Stimulated activated CD4-positive, alpha-beta T cell treated with anti-CD3 and anti-CD28 coated beads, Interleukin-1b, Interleukin-23, amount 100 ng/mL, for 48 hours (primary cell): ENCODE data around the gene GNL2.
A peak's percentile ranks its signal among the peaks of the same experiment; 100 is the strongest.
"Not testable (repeated sequence)": the region's sequence is repeated elsewhere in the genome, so short reads cannot be mapped to it uniquely, and the experiment has no call there.

Experiments used
- DNase-seq: peaks from one replicate; pipeline ENCODE4 v3.0.0-alpha.2; 2020

The GNL2 gene

DNA sequence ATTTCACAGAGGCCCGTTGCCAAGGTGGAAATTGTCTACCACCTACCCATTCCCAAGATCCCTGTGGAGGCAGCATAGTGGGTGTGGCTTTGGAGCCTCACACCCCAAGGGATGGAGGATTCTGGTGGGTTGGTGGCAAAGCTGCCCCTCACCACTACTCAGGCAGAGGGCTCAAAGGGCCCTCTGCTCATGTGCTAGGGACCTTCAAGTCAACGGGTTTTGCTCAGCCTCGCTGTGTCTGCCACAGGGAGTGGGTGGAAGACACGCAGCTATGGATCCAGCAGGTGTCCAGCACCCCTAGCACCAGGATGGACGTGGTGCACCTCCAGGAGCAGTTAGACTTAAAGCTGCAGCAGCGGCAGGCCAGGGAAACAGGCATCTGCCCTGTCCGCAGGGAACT, 36.7 kb downstream of the GNL2 start:
- no peak for DNase-seq

DNA sequence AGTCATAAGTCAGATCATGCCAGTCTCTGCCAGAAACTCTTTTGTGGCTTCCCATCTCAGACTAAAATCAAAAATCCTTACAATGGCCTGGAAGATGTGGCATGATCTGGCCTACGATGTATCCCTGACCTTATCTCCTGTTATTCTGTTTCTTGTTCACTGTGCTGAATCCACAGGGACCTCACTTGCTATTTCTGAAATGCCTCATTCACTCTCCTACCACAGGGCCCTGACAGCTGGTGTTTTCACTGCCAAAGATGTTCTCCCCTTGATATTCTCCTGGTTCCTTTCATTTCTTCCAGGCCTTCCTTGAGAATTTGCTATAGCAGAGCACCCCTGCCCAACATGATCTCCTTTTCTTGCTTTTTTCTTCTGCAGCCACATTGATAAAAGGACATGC, 37.3 kb downstream of the GNL2 start:
- DNase-seq: no peak

DNA sequence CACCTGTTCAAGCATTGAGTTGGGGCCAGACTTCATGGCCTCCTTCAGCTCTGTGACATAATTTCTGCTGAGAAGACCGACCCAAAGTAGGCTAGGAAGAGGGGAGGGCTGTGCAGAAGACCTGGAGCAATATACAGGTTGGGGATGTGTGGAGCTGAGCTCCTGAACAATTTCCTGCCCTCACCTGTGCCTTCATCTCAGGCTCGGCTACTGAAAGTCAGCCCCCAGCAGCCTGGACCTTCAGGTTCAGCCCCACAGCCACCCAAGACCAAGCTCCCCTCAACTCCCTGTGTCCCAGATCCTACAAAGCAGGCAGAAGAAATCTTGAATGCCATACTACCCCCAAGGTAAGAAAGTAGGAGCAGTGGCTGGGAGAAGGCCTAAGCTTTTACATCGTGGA, 38.3 kb downstream of the GNL2 start:
- no peak for DNase-seq

DNA sequence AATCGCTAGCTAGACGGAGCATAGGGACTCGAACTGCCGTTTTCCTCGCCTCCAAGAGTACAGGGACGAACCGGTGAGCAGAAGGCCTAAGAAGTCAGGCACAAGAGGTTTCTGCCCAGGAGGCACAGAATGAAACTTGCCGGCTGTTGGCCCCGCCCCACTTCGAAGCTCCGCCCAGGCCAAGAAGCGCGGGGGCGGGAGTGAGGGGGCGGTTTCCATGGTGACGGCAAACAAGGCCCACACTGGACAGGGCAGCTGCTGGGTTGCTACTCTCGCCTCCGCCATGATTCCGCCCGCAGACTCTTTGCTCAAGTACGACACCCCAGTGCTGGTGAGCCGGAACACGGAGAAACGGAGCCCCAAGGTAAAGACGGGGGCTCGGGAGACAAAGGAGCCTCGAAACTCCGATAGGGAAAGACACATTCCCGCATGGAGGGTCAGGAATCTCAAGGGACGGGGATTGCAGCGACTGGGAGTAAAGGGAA, 39.0 kb downstream of the GNL2 start, which contains the start of gene DNALI1:
TSS of gene DNALI1 (plus strand) at position 229 of the 485 bp plus-strand sequence. CDS start at position 284, 55 bp downstream.
- DNase-seq: peak; percentile 48

DNA sequence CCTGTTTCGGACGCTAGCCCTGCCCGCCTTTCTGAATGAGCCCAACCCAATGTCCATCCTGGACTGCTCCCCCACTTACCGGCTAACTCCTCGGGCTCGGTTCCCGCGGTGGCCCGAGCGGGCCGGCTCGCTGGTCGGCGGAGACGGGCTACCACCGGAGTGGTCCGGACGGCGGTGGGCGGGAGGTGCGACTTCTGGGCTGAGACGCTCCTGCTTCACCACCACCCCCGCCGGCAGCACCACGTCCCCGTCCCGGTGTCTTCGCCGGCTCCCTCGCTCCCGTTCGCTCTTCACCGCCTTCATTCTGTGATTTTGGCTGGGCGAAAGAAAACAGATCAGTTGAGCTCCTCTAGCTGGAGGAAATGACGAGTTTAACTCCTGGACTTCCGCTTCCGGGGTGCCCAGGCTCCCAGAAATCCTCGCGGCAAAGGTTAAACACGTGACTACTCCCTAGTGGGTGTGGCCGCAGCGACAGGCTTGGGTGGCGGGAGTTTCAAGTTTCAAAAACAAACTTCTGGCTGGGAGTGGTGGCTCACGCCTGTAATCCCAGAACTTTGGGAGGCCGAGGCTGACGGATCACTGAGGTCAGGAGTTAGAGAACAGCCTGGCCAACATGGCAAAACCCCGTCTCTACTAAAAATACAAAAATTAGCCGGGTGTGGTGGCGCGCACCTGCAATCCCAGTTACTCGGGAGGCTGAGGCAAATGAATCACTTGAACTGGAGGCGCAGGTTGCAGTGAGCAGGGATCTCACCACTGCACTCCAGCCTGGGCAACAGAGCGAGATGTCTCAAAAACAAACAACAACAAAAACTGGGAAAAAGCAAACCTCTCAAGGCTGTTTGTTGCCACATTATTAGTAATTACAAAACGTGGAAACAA, 41.6 kb downstream of the GNL2 start, which contains the start of gene SNIP1:
TSS of gene SNIP1 (minus strand) at position 367 of the 882 bp plus-strand sequence. CDS start at position 303, 64 bp downstream.
- peak; percentile 92 for DNase-seq

DNA sequence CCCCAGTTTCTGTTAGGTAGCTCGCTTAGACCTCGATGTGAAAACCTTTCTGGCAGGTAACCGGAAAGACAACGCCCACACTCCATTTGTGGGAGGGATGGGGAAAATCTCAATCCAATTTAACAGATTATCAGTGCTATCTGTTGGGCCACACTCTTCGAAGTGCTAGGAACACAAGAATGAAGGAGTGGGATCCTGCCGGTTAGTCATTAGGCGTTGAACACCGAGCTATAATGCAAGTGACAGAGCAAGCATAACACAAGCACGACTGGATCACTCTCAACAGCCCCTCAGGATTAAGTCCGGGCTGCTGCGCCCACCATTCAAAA, 42.2 kb downstream of the GNL2 start:
- no peak for DNase-seq

DNA sequence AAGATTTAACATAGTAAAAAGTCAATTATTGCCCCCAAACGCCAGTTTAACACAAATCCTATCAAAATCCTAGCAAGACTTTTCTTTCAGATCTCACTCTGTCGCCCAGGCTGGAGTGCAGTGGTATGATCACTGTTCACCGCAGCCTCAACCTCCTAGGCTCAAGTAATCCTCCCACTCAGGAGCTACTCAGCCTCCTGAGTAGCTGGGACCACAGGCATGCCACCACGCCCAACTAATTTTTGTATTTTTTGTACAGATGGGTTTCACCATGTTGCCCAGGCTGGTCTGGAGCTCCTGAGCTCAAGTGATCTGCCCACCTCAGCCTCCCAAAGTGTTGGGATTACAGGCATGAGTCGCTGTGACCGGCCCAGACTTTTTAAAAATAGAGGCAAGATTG, 46.4 kb downstream of the GNL2 start:
- DNase-seq: no peak

DNA sequence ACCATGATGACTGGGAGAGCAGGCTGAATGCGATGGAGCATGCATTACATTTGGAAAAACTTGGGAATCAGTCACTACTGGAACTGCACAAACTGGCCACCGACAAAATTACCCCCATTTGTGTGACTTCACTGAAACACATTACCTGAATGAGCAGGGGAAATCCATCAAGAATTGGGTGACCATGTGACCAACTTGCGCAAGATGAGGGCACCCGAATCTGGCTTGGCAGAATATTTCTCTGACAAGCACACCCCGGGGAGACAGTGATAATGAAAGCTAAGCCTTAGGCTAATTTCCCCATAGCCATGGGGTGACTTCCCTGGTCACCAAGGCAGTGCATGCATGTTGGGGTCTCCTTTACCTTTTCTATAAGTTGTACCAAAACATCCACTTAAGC, 50.7 kb downstream of the GNL2 start:
- DNase-seq: no peak

DNA sequence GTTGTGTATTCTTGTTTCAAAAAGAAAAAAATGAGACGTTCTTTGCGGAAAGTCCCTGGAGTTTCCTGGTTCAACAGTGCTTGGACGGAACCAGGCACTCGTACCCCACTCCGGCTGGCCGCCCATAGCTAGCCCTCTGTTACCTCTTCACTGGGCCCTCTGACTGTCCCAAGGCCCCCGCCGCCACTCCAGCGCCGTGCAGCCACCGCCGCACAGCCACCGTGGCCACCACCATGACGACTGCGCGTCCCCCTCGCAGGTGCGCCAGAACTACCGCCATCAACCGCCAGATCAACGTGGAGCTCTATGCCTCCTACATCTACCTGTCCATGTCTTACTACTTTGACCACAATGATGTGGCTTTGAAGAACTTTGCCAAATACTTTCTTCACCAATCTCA, 51.2 kb downstream of the GNL2 start:
- no peak for DNase-seq

DNA sequence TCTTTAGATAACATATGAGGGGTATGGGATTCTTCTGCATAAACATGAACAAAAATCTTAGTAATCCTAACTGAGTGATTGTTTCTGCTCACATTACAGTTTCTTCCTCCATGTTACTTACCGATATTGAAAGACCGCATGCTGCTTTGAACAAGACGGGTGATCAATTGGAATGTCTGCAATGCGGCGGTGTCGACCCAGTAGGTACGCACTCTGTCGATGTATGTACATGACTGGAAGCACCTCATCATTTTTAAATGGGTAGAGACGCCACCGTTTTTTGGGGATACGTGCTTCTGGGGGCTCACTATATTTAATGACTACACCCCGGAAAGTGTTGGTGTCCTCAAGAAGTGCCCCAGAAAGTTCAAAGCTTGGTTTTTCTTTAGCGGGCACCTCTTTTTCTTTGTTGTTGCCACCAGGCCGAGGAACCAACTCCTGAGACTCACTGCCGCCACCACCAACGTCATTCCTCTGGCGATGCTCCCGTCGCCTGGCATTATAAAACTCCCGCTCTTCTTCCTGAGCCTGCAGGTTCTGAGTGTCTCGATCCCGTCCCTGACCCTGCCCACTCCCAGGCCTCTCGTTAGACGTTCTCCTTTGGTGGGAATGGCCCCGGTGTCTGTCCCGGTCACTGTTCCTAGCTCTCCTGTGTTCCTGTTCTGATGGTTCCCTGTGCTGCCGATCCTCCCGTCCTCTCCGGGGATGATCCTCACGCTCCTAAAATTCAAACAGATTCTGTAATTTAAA, 55.5 kb downstream of the GNL2 start:
- DNase-seq: no peak

DNA sequence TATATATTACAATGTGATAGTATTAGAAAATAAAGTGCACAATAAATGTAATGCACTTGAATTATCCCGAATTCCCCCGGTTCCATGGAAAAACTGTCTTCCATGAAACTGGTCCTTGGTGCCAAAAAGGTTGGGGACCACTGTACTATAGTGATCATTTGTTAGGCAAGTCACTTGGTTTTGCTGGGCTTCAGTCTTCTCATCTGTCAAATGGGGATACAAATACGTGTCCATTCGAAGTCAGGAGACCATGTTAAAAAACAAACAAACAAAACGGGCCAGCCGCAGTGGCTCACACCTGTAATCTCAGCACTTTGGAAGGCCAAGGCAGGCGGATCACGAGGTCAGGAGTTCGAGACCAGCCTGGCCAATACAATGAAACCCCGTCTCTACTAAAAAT, 56.6 kb downstream of the GNL2 start:
- not testable (repeated sequence) for DNase-seq

DNA sequence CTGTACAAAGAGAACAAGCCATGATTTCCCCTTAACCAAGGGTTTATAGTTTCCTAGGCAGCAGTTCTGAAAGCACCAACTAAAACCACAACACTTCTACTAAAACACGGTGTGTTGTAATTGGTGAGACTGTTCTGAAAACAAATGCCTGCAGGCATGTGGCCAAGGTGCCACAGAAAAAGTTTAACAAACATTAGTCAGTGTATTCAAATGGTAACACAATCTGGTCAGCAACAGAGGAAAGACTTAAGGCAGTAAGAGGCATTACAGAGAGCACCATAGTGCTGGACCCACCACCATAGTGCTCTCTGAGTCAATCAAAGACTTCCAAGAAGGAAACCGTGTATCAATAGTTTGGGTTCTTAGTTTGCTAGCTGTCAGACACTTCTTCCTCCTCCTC, 58.4 kb downstream of the GNL2 start:
- peak; percentile 24 for DNase-seq

DNA sequence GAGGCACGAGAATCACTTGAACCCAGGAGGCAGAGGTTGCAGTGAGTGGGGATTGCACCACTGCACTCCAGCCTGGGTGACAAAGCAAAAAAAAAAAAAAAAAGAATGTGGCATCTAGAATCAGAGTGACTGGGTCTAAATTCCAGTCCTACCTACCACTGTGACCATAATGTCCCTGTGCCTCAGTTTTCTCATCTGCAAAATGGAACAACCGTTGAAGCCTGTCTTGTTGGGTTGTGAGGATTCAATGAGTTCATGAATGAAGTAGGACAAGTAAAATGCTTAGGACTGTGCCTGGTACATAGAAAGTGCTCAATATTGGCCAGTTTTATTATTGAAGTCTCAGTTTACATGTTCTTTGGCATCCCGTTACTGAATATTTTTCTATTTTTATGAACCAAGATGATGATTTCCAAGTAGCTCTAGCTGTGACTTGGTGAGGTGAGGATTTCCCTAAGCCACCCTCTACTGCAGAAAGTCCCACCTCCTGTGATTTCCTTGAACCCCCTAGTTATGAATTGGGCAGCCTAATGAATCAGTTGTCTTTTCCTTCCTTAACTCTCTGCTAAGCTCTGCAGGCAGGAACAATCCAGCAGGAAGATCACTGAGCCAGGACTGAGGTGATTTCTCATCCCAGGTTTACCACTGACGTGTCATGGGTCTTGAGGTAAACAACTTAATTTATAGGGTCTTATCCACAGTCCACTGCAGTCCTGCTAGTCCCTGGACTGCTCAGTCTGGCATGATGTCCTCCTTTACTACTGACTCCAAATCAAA, 62.2 kb downstream of the GNL2 start:
- no peak for DNase-seq

DNA sequence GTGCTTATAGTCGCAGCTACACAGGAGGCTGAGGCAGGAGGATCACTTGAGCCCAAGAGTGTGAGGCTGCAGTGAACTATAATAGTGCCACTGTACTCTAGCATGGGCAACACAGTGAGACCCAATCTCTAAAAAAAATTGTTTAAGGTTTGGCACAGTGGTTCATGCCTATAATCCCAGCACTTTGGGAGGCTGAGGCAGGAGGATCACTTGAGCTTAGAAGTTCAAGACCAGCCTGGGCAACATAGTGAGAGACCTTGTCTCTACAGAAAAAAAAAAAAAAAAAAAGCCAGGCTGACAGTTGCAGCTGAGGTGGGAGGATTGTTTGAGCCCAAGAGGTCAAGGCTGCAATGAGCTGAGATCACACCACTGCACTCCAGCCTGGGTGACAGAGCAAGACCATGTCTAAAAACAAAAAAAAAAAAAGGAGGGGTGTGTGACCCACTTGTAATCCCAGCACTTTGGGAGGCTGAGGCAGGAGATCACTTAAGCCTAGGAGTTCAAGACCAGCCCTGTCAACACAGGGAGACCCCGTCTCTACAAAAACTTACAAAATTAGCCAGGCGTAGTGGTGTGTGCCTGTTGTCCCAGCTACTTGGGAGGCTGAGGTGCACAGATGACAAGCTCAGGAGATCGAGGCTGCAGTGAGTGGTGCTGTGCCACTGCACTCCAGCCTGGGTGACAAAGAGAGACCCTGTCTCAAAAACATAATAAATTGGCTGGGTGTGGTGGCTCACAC, 63.1 kb downstream of the GNL2 start:
- DNase-seq: not testable (repeated sequence)

DNA sequence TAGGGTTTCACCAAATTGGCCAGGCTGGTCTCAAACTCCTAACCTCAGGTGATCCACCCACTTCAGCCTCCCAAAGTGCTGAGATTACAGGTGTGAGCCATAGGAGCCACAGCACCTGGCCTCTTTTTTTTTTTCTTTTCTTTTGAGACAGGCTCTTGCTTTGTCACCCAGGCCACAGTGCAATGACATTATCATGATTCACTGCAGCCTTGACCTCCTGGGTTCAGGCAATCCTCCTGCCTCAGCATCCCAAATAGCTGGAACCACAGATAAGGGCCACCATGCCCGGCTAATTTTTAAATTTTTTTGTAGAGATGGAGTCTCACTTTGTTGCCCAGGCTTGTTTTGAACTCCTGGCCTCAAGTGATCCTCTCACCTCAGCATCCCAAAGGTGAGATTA, 65.8 kb downstream of the GNL2 start:
- DNase-seq: not testable (repeated sequence)

DNA sequence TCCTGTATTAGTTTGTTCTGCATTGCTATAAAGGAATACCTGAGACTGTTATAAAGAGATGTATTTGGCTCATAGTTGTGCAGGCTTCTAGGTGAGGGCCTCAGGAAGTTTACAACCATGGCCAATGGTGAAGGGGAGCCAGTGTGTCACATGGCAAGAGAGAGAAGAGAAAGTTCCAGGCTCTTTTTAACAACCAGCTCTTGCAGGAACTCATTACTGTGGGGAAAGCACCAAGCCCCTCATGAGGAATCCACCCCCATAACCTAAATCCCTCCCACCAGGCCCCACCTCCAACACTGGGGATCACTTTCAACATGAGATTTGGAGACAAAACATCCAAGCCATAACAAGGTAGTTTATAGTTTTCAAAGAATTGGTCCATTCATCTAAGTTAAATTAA, 76.1 kb downstream of the GNL2 start:
- no peak for DNase-seq

DNA sequence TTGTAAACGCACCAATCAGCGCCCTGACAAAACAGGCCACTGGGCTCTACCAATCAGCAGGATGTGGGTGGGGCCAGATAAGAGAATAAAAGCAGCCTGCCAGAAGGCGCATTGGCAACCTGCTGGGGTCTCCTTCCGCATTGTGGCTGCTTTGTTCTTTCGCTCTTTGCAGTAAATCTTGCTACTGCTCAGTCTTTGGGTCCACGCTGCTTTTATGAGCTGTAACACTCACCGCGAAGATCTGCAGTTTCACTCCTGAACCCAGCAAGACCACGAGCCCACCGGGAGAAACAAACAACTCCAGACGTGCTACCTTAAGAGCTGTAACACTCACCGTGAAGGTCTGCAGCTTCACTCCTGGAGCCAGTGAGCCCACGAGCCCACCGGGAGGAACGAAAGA, 76.8 kb downstream of the GNL2 start:
- peak; percentile 54 for DNase-seq

DNA sequence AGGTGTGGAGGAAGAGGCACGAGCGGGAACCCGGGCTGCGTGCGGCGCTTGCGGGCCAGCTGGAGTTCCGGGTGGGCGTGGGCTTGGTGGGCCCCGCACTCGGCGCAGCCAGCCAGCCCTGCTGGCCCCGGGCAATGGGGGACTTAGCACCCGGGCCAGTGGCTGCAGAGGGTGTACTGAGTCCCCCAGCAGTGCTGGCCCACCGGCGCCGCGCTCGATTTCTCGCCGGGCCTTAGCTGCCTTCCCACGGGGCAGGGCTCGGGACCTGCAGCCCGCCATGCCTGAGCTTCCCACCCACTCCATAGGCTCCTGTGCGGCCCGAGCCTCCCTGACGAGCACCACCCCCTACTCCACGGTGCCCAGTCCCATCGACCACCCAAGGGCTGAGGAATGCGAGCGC, 77.5 kb downstream of the GNL2 start:
- DNase-seq: not testable (repeated sequence)

DNA sequence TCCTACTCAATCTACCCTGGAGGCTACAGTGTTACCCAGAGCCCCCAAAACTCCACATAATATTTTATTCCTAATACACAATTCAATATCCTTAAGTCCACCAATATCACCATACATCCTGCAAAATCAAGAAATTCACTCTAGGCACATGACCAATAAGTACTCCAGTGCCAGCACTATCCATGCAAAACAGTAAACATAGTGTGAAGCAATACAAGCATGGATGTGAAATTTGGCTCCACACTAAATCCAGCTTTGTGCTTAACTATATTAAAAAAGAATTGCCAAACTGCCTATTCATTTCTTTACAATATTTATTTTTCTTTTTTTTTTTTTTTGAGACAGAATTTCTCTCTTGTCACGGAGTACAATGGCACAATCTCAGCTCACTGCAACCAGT, 78.2 kb downstream of the GNL2 start:
- DNase-seq: no peak
